HG02798 (cell line): ENCODE measurements around the gene STAMBP.
A peak's percentile ranks its signal among the peaks of the same experiment; 100 is the strongest.
"Not testable (repeated sequence)": the region's sequence is repeated elsewhere in the genome, so short reads cannot be mapped to it uniquely, and the experiment has no call there.

ENCODE experiments used
- ATAC-seq: cut with Tn5 transposase; IDR thresholded peaks from one replicate; pipeline ENCODE4 v1.9.1; 2021; ENCODE audit warnings: mild to moderate bottlenecking; ENCODE audit not compliant: unreplicated experiment, poor library complexity

STAMBP gene

DNA sequence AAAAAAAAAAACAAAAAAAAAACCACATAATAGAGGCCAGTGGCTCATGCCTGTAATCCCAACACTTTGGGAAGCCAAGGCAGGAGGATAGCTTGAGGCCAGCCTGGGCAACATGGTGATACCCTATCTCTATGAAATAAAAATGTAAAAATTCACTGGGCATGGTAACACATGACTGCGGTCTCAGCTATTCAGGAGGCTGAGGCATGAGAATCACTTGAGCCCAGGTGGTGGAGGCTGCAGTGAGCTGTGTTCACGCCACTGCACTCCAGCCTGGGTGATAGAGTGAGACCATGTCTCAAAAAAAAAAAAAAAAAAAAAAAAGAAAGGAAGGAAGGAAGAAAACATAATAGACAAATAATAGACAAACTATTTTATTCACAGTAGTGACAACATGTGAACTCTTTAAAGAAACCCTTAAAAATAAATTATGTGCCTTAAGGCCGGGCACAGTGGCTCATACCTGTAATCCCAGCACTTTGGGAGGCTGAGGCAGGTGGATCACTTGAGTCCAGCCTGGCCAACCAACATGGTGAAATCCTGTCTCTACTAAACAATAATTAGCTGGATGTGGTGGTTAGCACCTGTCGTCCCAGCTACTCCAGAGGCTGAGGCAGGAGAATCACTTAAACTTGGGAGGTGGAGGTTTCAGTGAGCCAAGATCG lies 75.3 kb downstream of the STAMBP start:
- not testable (repeated sequence) for ATAC-seq

DNA sequence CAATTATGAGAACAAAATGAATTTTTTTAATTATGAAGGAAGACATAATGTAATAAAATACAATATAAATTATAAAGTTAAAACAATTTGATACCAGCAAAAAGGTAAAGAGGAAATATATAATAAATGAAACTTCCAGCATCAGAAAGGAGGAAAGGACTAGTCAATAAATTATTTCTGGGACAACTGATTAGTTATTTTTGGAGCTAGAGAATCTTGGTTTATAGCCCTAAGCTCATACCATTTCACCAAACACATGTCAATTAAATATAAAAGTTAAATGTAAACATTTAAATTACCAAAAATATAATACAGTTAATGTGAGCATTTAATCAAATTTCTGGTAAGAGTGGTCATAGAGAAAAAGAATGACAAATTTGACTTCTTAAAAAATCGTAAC lies 76.2 kb downstream of the STAMBP start:
- no peak for ATAC-seq

GRCh38 chr2:73906847-73907505 lies 78.2 kb downstream of the STAMBP start:
- ATAC-seq, result no peak

DNA sequence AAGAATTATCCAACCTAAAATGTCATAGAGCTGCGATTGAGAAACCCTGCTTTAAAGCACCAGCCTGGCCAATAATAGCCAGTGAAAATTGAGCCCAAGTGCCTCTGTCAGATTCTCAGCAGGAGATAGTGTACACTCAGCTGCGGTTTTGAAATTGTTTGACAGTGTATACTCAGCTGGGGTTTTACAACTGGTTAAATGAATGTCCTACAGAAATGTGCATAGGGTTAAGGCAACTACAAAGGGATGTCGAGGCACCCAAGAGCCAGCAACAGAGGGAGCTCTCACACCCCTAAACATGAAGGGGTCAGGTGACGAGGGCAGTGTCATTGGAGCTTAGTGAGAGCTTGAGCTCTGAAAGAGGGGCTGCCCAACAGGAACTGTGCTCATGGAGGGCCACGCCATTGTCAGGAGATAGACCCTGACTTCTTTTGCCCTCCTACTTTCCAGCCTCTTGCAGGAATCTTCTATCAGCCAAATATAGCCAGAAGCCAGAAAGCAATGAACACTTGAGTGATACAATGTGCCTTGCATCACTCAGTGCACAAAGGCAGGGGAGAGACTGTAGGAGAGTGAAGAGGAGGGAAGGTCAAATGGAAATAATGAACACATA lies 79.2 kb downstream of the STAMBP start:
- ATAC-seq, result peak; percentile 67

DNA sequence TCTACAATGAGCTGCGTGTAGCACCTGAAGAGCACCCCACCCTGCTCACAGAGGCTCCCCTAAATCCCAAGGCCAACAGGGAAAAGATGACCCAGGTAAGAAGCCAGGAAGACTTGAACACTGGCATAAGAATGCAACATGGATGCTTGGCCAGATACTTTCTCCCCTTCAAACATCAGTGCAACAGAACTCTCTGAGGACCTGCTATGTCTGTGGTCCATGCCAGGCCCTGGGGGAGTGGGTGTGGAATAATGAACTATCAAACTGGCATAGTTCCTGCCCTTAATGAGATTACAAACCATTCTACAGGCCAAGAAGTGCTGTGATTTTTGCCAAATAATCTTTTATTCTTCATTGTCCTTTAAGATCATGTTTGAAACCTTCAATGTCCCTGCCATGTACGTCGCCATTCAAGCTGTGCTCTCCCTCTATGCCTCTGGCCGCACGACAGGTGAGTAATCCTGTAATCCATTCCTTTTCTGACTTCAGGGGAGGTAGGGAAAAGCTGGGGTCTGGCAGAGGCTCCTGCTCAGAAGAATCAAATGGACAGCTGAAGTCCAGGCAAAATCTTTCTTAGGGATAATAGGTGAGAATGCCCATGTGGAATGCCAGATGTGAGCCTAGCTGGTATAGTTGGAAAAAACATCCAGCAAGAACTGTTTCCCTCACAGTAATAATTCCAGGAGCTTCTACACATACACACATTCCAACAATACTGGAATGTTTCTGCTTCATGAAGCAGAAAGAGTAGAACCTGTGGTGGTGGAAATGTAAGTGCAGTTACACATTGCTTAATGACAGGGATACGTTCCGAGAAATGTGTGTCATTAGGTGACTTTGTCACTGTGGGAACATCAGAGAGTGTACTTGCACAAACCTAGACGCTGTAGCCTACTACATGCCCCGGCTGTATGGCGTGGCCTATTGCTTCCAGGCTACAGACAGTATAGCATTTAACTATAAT lies 80.2 kb downstream of the STAMBP start:
- no peak for ATAC-seq

DNA sequence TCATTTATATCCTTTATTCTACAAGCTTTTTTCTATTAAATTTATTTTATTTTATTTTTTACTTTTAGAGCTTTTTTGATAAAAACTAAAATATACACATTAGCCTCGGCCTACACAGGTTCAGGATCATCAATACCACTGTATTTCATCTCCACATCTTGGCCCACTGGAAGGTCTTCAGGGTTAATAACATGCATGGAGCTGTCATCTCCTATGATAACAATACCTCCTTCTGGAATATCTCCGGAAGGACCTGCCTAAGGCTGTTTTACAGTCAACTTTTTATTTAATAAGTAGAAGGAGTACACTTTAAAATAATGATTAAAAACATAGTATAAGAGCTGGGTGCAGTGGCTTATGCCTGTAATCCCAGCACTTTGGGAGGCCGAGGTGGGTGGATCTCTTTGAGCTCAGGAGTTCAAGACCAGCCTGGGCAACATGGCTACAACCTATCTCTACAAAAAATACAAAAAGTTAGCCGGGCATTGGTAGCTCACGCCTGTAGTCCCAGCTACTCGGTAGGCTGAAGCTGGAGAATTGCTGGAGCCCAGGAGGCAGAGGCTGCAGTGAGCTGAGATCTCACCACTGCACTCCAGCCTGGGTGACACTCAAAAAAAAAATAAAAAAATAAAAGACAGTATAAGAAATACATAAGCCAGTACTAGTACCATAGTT lies 82.2 kb downstream of the STAMBP start:
- ATAC-seq, result no peak

GRCh38 chr2:73911548-73912208 lies 82.9 kb downstream of the STAMBP start:
- ATAC-seq, result no peak

- ATAC-seq, result no peak
Measured at GRCh38 chr2:73913414-73914054, 84.8 kb downstream of the STAMBP start.

DNA sequence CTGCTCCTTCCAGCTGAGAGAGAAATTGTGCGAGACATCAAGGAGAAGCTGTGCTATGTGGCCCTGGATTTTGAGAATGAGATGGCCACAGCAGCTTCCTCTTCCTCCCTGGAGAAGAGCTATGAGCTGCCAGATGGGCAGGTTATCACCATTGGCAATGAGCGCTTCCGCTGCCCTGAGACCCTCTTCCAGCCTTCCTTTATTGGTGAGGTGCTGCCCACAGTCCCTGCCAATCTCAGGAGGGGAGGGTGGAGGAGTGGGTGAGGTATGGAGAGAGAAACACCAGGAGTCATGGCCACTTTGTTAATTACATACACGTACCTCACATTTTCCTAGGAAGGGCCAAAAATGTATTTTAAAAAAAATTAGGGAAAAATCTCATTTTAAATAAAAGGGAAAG lies 85.9 kb downstream of the STAMBP start:
- ATAC-seq, result no peak

GRCh38 chr2:73915437-73915993 lies 86.8 kb downstream of the STAMBP start:
- ATAC-seq, result no peak

DNA sequence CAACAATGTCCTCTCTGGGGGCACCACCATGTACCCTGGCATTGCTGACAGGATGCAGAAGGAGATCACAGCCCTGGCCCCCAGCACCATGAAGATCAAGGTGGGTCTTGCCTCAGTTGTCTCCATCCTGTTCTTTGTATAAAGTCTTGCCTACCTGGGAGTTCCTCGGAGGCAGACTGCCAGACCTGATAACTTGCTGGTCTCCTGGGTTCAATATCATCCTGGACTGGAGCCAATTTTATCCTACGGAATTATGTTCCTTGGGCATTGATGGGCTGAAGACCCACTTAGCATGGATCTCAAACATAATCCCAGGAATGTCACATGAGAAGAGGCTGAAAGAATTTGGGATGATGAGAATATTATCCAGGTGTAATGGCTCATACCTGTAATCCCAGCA lies 87.9 kb downstream of the STAMBP start:
- ATAC-seq, result no peak

- no peak for ATAC-seq
Measured at GRCh38 chr2:73917296-73917695, 88.5 kb downstream of the STAMBP start.

DNA sequence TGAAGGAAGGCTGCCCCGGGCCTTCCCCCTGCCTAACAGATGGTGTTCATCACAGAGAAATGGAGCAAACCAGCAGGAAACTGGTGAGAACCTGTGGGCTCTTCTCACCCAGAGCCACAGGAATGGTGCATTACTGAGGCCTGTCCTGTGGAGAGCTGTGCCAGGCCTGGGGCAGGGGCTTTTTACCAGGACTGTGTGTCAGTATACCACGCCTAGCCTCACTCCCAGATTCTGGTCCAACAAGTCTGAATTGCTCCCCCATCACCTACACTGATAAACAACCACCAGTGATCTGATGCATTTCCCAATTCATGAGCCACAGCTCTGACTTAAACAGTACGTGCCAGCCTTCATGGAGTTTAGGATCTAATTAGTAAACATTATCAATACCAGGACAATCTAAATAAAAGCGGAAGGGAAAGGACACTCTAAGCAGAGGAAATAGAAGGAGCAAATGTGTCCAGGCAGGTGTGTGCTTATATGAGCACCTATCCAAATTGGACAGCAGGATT lies 89.0 kb downstream of the STAMBP start:
- no peak for ATAC-seq

DNA sequence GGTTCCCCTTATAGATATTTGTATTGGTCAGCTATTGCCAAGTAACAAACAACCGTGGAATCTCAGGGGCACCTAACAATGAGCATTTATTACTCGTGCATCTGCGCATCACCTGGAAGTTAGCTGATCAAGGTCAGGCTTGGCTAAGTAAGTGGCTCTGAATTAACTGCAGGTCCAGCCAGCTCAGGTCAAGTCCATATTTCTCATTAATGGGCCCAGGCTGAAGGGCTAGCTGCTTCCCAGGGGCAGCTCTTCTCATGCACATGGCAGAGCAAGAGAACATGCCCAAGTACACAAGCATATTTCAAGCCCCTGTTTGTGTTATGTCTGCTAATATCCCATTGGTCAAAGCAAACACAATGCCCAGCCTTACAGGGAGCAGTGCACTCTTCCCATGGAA lies 90.1 kb downstream of the STAMBP start:
- no peak for ATAC-seq

DNA sequence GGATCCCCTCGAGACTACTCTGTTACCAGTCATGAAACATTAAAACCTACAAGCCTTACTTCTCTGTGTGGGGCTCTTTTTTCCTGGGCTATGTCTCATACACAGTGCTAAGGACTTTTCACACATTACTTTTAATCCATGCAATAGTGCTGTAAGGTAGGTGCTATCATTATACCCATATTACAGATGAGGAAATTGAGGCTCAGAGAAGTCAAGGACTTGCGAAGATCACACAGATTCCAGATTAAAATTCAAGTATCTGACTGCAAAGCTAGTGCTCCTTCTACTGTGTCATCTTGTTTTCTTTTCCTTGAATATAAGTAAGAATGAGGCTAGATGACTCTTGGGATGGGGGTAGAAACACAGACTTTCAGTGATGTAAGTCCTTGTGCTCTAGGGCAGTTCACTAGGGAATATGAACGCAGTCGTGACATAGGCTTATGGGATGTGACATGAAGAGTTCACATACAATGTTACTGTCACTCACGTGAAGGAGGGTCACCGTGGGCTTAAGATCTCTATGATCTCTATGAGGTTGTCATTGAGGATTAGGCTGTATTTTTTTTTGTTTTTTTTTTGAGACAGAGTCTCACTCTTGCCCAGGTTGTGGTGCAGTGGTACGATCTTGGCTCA lies 91.0 kb downstream of the STAMBP start:
- ATAC-seq, result no peak

GRCh38 chr2:73920577-73921545 lies 92.1 kb downstream of the STAMBP start:
- no peak for ATAC-seq

DNA sequence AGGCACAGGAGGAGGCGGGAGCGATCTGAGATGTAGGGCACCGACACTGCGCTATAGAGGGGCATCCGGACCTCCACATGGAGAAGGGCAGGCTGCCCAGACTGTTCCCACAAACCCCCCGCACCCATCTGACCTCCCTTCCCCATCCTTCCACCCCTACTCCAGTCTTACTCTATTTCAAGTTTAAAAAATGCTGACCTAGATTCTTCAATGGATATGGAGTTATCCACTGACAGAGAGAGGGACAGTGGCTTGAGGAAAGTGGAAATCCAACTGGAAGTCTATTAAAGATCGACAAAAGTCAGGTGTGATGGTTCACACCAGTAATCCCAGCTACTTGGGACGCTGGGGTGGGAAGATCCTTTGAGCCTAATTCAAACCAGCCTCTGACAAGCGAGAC lies 92.8 kb downstream of the STAMBP start:
- no peak for ATAC-seq
